ENCODE data around the gene TSR3.

TSR3 gene

DNA sequence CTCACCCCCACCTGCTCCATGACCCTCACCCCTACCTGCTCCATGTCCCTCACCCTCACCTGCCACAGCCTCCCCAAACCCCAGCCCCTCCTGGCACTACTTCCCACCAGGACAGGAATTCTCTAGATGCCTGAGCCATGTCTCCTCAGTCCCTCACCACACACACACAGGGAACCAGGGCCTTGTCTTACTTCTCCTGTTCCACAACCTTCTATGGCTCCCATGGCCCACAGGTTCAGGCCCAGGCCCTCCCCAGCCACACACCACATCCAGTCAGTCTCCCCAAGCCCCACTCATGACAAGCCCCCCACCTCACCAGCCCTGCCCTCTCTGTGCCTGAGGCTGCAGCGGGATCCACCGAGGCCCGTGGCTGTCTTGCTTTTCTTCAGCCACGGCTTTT is 45.3 kb downstream of the TSR3 start:
- no peak for DNase-seq

DNA sequence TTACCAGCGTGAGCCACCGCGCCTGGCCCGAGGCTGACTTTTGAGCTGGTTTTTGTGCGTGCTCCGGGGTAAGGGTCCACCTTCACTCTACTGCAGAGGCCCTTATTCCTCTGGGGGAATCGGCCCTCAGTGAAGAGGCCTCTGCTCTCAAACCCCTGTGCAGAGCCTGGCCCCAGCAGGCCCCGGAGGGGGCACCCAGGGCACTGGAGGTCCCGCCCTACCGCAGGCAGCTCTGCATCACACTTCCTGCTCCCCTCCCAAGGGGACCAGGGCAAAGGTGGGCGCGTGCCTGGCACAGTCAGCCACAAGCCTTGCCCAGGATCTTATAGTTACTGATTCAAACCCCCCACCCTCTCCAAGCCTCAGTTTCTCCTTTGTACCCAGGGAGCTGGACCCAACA is 45.9 kb downstream of the TSR3 start:
- DNase-seq: no peak

- DNase-seq: no peak
These were observed 50.1 kb downstream of the TSR3 start for GRCh38 chr16:1301562-1301961.

DNA sequence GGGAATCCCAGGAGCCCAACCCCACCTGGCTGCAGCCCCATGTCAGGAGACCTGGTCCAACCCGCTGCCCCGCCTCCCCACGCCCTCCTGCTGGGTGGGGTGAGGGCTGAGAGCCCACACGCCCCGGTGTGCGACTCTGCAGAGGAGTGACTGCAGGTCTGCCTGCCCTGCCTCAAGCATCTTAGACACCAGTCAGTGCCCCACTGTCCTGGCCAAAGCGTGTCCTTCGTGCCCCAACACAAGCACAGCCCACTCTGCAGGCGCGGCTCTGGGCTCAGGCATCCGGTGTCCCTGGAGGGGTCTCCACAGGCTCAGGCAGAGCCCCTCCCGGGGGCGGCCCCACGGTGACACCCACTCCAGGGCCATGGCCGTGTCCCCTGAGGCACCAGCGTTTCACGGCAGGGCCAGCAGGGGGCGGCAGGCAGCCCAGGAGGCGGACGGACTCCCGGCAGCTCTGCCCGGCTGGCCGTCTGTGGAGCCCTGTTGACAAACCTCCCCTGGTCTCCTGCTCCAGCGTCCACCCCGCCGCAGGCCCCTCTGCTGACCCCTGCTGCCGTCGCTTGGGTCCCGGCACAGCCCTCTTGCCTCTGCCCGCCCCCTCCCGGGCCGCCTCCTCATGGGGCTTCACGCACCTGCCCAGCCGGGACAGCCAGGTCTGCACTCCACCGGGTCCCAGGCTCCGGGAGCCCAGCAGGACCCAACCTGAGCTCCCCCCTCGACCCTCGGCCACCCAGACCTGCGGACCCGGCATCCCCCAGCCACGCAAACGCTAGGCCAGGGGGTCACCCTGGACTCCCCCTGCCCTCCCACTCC is 50.8 kb downstream of the TSR3 start:
- peak in 1 of 2 experiments; percentile 57 for DNase-seq

- DNase-seq: no peak
These were observed 51.8 kb downstream of the TSR3 start for GRCh38 chr16:1299868-1300203.

All from NCI-H524 (cell line).